K562 (cell line): Measurements from ENCODE around the gene OMA1. TPM values are rescaled to one million over a fixed set of nuclear protein-coding genes. Genes with fewer than 3 reads are reported as not detected.

Source experiments
- ATAC-seq: fragments of 200-7000 bp; cut with Tn5 transposase; 3 replicates; pipeline ENCODE4 v1.9.1; 2020; ENCODE audit warnings: moderate library complexity
- BruUV-seq: library from RNA; stranded (reverse); fragments of 400-500 nt; replicated peaks from 2 replicates; lab custom pipeline; 2021; lab: Mats Ljungman, UMichigan
- CTCF ChIA-PET: fragments of 300-600 bp; formaldehyde crosslinking; extraction: SDS; loops from one replicate; lab custom pipeline; 2021; ENCODE audit warnings: low intra/inter-chr PET ratio; lab: Yijun Ruan, JAX
- POLR2A ChIA-PET: fragments of 300-600, 350-650 bp; sonication (Branson Sonifier 250); formaldehyde crosslinking; extraction: SDS; loops from one replicate; lab custom pipeline; 2021; ENCODE audit warnings: antibody characterized with exemption, inconsistent platforms; lab: Yijun Ruan, JAX
- DNase-seq, 4 experiments: peaks; one replicate each; pipeline versions ENCODE4 v3.0.0 to v3.0.0-alpha.2; 2011 to 2018; ENCODE audit warnings: low spot score in 3 of 4, mixed read lengths in 3 of 4; ENCODE audit errors: extremely low read depth in 1 of 4
- FAIRE-seq: peaks from 2 replicates; lab custom pipeline; 2011; peaks lifted over from hg19 to GRCh38; lab: Jason Lieb, UNC
- H2AFZ ChIP-seq: 2 replicates; pipeline ENCODE4 v1.6.0; 2011; ENCODE audit warnings: low read depth, low read length, control low read depth, inconsistent platforms
- H3K27ac ChIP-seq: fragments of 200-600 bp; 3 replicates; pipeline ENCODE4 v1.8.0; 2011; ENCODE audit warnings: low read depth, mild to moderate bottlenecking, control low read depth, inconsistent platforms, low read length, moderate library complexity, mixed read lengths; ENCODE audit errors: extremely low read depth
- H3K27me3 ChIP-seq, 2 experiments: fragments of 300-600 bp in 1 of 2; 2 replicates in 1 of 2; 3 replicates in 1 of 2; pipeline versions ENCODE4 v1.6.0 to v1.8.0; 2011; ENCODE audit warnings: inconsistent platforms in 2 of 2, low read length in 2 of 2, mild to moderate bottlenecking in 1 of 2, mixed read lengths in 1 of 2, moderate library complexity in 1 of 2; ENCODE audit not compliant: control insufficient read depth in 2 of 2, insufficient read depth in 2 of 2
- H3K36me3 ChIP-seq: fragments of 300-600 bp; 3 replicates; pipeline ENCODE4 v1.8.0; 2011; ENCODE audit warnings: mild to moderate bottlenecking, low read length, inconsistent platforms; ENCODE audit not compliant: control insufficient read depth, insufficient read depth
- H3K4me1 ChIP-seq, 2 experiments: fragments of 200-600 bp in 1 of 2; replicated peaks in 1 of 2; 2 replicates in 1 of 2; 3 replicates in 1 of 2; pipeline versions ENCODE4 v1.5.1 to v1.8.0; 2011; ENCODE audit warnings: inconsistent platforms in 2 of 2, low read length in 2 of 2, mild to moderate bottlenecking in 1 of 2, mixed read lengths in 1 of 2, moderate library complexity in 1 of 2; ENCODE audit not compliant: control insufficient read depth in 2 of 2, insufficient read depth in 2 of 2
- H3K4me2 ChIP-seq: 2 replicates; pipeline ENCODE4 v1.6.1; 2011; ENCODE audit warnings: low read length, control low read depth, inconsistent platforms, mixed read lengths; ENCODE audit not compliant: insufficient read depth
- H3K4me3 ChIP-seq: fragments of 200-600 bp; sonication (generic), shearing (Covaris generic); 2 replicates; pipeline ENCODE4 v1.5.1; 2016; ENCODE audit warnings: control low read depth, inconsistent platforms
- H3K79me2 ChIP-seq: fragments of 200-600 bp; 3 replicates; pipeline ENCODE4 v1.8.0; 2011; ENCODE audit warnings: low read length, inconsistent platforms; ENCODE audit not compliant: control insufficient read depth, insufficient read depth
- H3K9ac ChIP-seq, 2 experiments: 2 replicates each; pipeline versions ENCODE4 v1.6.0 to v1.6.1; 2011; ENCODE audit warnings: low read depth in 2 of 2, low read length in 2 of 2, control low read depth in 1 of 2, inconsistent platforms in 1 of 2, mild to moderate bottlenecking in 1 of 2, mixed read lengths in 1 of 2; ENCODE audit not compliant: insufficient read depth in 1 of 2
- H3K9me1 ChIP-seq: one replicate; pipeline ENCODE4 v1.6.0; 2011; ENCODE audit warnings: inconsistent platforms, mild to moderate bottlenecking, low read length, moderate library complexity; ENCODE audit not compliant: control insufficient read depth, insufficient read depth
- H3K9me3 ChIP-seq: replicated peaks from 2 replicates; pipeline ENCODE4 v1.5.1; 2011; ENCODE audit warnings: low read depth, low read length, inconsistent platforms; ENCODE audit not compliant: control insufficient read depth, insufficient read depth
- H4K20me1 ChIP-seq: replicated peaks from 2 replicates; pipeline ENCODE4 v1.6.1; 2011; ENCODE audit warnings: low read length, inconsistent platforms, mixed read lengths; ENCODE audit not compliant: control insufficient read depth, insufficient read depth
- CBX2 ChIP-seq: fragments of 200-600 bp; sonication (generic); IDR thresholded peaks from one replicate; pipeline ENCODE4 v1.6.1; 2012; ENCODE audit warnings: mild to moderate bottlenecking, low read length, inconsistent platforms; ENCODE audit not compliant: insufficient read depth, poor library complexity, severe bottlenecking
- CREBBP ChIP-seq: IDR thresholded peaks from one replicate; pipeline ENCODE4 v1.6.1; 2012; ENCODE audit warnings: low read depth, mild to moderate bottlenecking, control low read depth, inconsistent platforms, low read length
- CTBP1 ChIP-seq: fragments of 450-650 bp; IDR thresholded peaks from 2 replicates; pipeline ENCODE4 v1.6.1; 2016; ENCODE audit warnings: borderline replicate concordance
- ELF1 ChIP-seq: fragments of 200-800 bp; sonication (Bioruptor generic); IDR thresholded peaks from 2 replicates; pipeline ENCODE4 v1.6.1; 2016; ENCODE audit warnings: missing genetic modification characterization, missing compliant biosample characterization
- HEY1 ChIP-seq: fragments of 250-450 bp; sonication (Bioruptor Pico); IDR thresholded peaks from 2 replicates; pipeline ENCODE4 v1.5.0; 2020; ENCODE audit warnings: mild to moderate bottlenecking, moderate library complexity, borderline replicate concordance
- MCM5 ChIP-seq: fragments of 450-650 bp; IDR thresholded peaks from 2 replicates; pipeline ENCODE4 v1.6.1; 2016; ENCODE audit warnings: low read depth
- MTA2 ChIP-seq: fragments of 450-650 bp; IDR thresholded peaks from 2 replicates; pipeline ENCODE4 v1.6.1; 2016; ENCODE audit warnings: low read depth
- NEUROD1 ChIP-seq: fragments of 150-350 bp; IDR thresholded peaks from 2 replicates; pipeline ENCODE4 v1.6.1; 2014; ENCODE audit warnings: borderline replicate concordance, low read length, low read depth; ENCODE audit not compliant: partially characterized antibody
- PHF21A ChIP-seq: fragments of 450-650 bp; IDR thresholded peaks from 2 replicates; pipeline ENCODE4 v1.6.1; 2017; ENCODE audit warnings: low read depth, borderline replicate concordance
- POLR3G ChIP-seq: IDR thresholded peaks from 2 replicates; pipeline ENCODE4 v1.6.1; 2011; ENCODE audit not compliant: insufficient read length, insufficient replicate concordance; ENCODE audit errors: extremely low read depth
- RUNX1 ChIP-seq: sonication (generic); IDR thresholded peaks from 2 replicates; pipeline ENCODE4 v1.6.1; 2016; ENCODE audit warnings: antibody characterized with exemption, low read depth
- SAFB ChIP-seq: fragments of 200-400 bp; formaldehyde crosslinking; IDR thresholded peaks from 2 replicates; pipeline ENCODE4 v1.6.1; 2017; ENCODE audit warnings: low read depth, low read length, borderline replicate concordance
- SETDB1 ChIP-seq: IDR thresholded peaks from one replicate; pipeline ENCODE4 v1.6.1; 2012; ENCODE audit warnings: low read length, control low read depth, inconsistent platforms
- TCF3 ChIP-seq: sonication (generic); formaldehyde crosslinking; IDR thresholded peaks from 2 replicates; pipeline ENCODE4 v1.4.0; 2020; ENCODE audit warnings: mild to moderate bottlenecking, missing genetic modification reagents
- ZNF133 ChIP-seq: fragments of 250-450 bp; sonication (Bioruptor Pico); IDR thresholded peaks from 2 replicates; pipeline ENCODE4 v1.4.0; 2020; ENCODE audit warnings: mild to moderate bottlenecking
- ZNF436 ChIP-seq: fragments of 250-450, 450-650 bp; sonication (Bioruptor Pico); formaldehyde crosslinking; IDR thresholded peaks from 2 replicates; pipeline ENCODE4 v1.7.0; 2020; ENCODE audit warnings: mild to moderate bottlenecking
- WGBS: fragments of 100-300 bp; shearing (Covaris generic); methylation state at CpG from one replicate; pipeline ENCODE4 v1.1.6; 2016; ENCODE audit warnings: low coverage, mixed read lengths; ENCODE audit not compliant: insufficient coverage; ENCODE audit errors: missing lambda C conversion rate; 5-methylcytosine and 5-hydroxymethylcytosine counted together
- in situ Hi-C: fragments of 300-500 bp; cut with MboI; formaldehyde crosslinking; loops from 4 replicates; pipeline ENCODE4 v1.15.0; 2018; ENCODE audit warnings: inconsistent platforms, mixed read lengths
- intact Hi-C: fragments of 100-400 bp; cut with micrococcal nuclease; formaldehyde crosslinking; loops from 2 replicates; pipeline ENCODE4 v1.14.2; 2022
- polyA plus RNA-seq, 8 experiments: library from polyadenylated mRNA; depleted of rRNA in 4 of 8; stranded (reverse) in 5 of 8; unstranded in 3 of 8; fragments of >200 nt; fragmentation: Nextera tagmentation in 2 of 8; fragmentation: Illumina TruSeq in 1 of 8; extraction: Ambion mirVana in 2 of 8; extraction: Trizol in 1 of 8; gene quantifications; 2 replicates each; pipeline versions ENCODE4 v1.2.1 to v1.2.3, GENCODE V29; 2011 to 2014; ENCODE audit warnings: inconsistent platforms in 1 of 8, missing spikeins in 1 of 8
- total RNA-seq, 7 experiments: library from RNA; depleted of rRNA in 6 of 7; stranded (reverse); fragments of >200 nt in 6 of 7; fragmentation: Illumina TruSeq in 2 of 7; extraction: Trizol in 2 of 7; gene quantifications; 2 replicates each; pipeline versions ENCODE4 v1.2.1 to v1.2.3, GENCODE V29; 2011 to 2021; ENCODE audit warnings: low replicate concordance in 1 of 7
- TF ChIP-seq, protein P1 (sequence below): fragments of 450-650 bp; IDR thresholded peaks from 2 replicates; pipeline ENCODE4 v1.6.1; 2016; ENCODE audit warnings: low read depth

The OMA1 gene
- total and polyA plus RNA-seq, 9 of the 15 experiments (the other 6 are each of a cell fraction or from before 2014, with no cell fraction given): 16.6 to 51.5 (median 33.5) TPM

DNA sequence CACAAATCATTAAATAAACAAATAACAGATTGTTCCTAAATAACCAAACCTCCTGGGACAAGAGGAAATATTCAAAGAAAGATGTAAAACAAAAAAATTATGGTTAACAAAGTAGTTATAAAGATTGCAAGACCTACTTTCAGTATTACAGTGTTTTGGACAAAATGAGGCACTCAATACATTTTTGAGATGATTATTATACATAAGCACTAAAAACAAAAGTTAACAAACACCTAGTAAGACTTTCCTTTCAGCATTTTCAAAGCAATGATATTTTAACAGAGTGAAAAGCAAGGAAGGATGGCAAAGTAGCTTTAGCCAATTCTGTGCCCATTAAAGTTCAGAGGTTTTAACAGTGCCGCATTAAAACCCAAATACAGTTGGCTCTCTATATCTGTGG lies 17.2 kb downstream of the OMA1 start:
- no peak overlapping the region for H3K27ac ChIP-seq
- H3K36me3 ChIP-seq: 0 out of 3 replicates have a peak, but pooled peaks cover 4% of the 10 kb centered on the region
- 93% methylated on average over 1 of the region's 1 CpG for WGBS
- no peaks in the 10 kb centered on the region for H3K27me3 ChIP-seq
- POLR2A ChIA-PET: no interaction called here
- no peak overlapping the region for H3K4me3 ChIP-seq
- no peak overlapping the region for H3K4me2 ChIP-seq
- no peak overlapping the region for H2AFZ ChIP-seq
- no peaks in the 10 kb centered on the region for H3K9me3 ChIP-seq
- H3K9me1 ChIP-seq: no peaks in the 10 kb centered on the region
- H3K79me2 ChIP-seq: no peaks in the 10 kb centered on the region
- CTCF ChIA-PET: interaction anchor here (0.9 kb wide), 1 partner anchor 13 kb away, joined by 3 read pairs; no protein-coding TSS in a partner anchor
- intact Hi-C loops (no loop called here), in situ Hi-C loops (no loop called here)
- H3K9ac ChIP-seq: no peak overlapping the region
- BruUV-seq: no TSS peak
- no peak for DNase-seq
- H3K4me1 ChIP-seq: no peaks in the 10 kb centered on the region
- H4K20me1 ChIP-seq: no peaks in the 10 kb centered on the region
- no peak for ATAC-seq
- FAIRE-seq: no peak
- TF ChIP-seq ZNF436 (CRISPR knock-in tag): no peak
- TF ChIP-seq TCF3 (CRISPR knock-in tag): no peak
- TF ChIP-seq CREBBP: no peak
- no peak for TF ChIP-seq HEY1 (CRISPR knock-in tag)
- TF ChIP-seq POLR3G: no peak
- TF ChIP-seq RUNX1: no peak
- TF ChIP-seq PHF21A: no peak
- TF ChIP-seq ZNF133: no peak
- TF ChIP-seq MTA2: no peak
- TF ChIP-seq CBX2: no peak
- TF ChIP-seq, protein P1, sequence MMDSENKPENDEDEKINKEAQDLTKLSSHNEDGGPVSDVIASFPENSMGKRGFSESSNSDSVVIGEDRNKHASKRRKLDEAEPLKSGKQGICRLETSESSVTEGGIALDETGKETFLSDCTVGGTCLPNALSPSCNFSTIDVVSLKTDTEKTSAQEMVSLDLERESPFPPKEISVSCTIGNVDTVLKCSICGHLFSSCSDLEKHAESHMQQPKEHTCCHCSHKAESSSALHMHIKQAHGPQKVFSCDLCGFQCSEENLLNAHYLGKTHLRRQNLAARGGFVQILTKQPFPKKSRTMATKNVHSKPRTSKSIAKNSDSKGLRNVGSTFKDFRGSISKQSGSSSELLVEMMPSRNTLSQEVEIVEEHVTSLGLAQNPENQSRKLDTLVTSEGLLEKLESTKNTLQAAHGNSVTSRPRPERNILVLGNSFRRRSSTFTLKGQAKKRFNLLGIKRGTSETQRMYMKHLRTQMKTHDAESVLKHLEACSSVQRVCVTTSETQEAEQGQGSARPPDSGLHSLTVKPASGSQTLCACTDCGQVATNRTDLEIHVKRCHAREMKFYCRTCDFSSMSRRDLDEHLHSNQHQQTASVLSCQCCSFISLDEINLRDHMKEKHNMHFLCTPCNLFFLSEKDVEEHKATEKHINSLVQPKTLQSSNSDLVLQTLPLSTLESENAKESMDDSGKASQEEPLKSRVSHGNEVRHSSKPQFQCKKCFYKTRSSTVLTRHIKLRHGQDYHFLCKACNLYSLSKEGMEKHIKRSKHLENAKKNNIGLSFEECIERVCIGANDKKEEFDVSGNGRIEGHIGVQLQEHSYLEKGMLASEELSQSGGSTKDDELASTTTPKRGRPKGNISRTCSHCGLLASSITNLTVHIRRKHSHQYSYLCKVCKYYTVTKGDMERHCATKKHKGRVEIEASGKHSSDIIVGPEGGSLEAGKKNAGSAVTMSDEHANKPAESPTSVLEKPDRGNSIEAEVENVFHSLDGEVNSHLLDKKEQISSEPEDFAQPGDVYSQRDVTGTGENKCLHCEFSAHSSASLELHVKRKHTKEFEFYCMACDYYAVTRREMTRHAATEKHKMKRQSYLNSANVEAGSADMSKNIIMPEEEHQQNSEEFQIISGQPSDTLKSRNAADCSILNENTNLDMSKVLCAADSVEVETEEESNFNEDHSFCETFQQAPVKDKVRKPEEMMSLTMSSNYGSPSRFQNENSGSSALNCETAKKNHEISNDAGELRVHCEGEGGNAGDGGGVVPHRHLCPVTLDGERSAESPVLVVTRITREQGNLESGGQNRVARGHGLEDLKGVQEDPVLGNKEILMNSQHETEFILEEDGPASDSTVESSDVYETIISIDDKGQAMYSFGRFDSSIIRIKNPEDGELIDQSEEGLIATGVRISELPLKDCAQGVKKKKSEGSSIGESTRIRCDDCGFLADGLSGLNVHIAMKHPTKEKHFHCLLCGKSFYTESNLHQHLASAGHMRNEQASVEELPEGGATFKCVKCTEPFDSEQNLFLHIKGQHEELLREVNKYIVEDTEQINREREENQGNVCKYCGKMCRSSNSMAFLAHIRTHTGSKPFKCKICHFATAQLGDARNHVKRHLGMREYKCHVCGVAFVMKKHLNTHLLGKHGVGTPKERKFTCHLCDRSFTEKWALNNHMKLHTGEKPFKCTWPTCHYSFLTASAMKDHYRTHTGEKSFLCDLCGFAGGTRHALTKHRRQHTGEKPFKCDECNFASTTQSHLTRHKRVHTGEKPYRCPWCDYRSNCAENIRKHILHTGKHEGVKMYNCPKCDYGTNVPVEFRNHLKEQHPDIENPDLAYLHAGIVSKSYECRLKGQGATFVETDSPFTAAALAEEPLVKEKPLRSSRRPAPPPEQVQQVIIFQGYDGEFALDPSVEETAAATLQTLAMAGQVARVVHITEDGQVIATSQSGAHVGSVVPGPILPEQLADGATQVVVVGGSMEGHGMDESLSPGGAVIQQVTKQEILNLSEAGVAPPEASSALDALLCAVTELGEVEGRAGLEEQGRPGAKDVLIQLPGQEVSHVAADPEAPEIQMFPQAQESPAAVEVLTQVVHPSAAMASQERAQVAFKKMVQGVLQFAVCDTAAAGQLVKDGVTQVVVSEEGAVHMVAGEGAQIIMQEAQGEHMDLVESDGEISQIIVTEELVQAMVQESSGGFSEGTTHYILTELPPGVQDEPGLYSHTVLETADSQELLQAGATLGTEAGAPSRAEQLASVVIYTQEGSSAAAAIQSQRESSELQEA: no peak
- no peak for TF ChIP-seq SAFB
- TF ChIP-seq CTBP1: no peak
- TF ChIP-seq ELF1 (tag): no peak
- TF ChIP-seq SETDB1: no peak
- TF ChIP-seq MCM5: no peak
- TF ChIP-seq NEUROD1: no peak
